Lung (tissue), 12 donors: Measurements from ENCODE around the gene DIP2B. TPM values are rescaled to one million over a fixed set of nuclear protein-coding genes. Genes with fewer than 3 reads are reported as not detected.

ENCODE experiments used
- ATAC-seq: fragments of 200-7000 bp; cut with Tn5 transposase; one replicate; pipeline ENCODE4 v1.9.1; 2020; ENCODE audit warnings: moderate number of reproducible peaks; ENCODE audit not compliant: insufficient read depth, low FRiP score
- DNase-seq, 3 donors: peaks; one replicate each; pipeline ENCODE4 v3.0.0-alpha.2; 2013 to 2017
- H3K27ac ChIP-seq, 2 donors: one replicate each; pipeline ENCODE4 v1.5.1; 2013; ENCODE audit warnings: mild to moderate bottlenecking in 2 of 2, moderate library complexity in 2 of 2, control low read depth in 1 of 2, inconsistent platforms in 1 of 2, low read depth in 1 of 2, low read length in 1 of 2
- H3K27me3 ChIP-seq, 3 donors: one replicate each; pipeline ENCODE4 v1.5.1; 2013; ENCODE audit warnings: low read length in 2 of 3; ENCODE audit not compliant: control insufficient read depth in 3 of 3, insufficient read depth in 3 of 3
- H3K36me3 ChIP-seq, 4 donors: one replicate each; pipeline ENCODE4 v1.5.1; 2013; ENCODE audit warnings: low read length in 4 of 4, mild to moderate bottlenecking in 1 of 4, moderate library complexity in 1 of 4; ENCODE audit not compliant: control insufficient read depth in 4 of 4, insufficient read depth in 4 of 4
- H3K4me1 ChIP-seq, 5 donors: one replicate each; pipeline ENCODE4 v1.5.1; 2013; ENCODE audit warnings: low read length in 5 of 5, mild to moderate bottlenecking in 2 of 5, moderate library complexity in 1 of 5; ENCODE audit not compliant: control insufficient read depth in 5 of 5, insufficient read depth in 5 of 5
- H3K4me3 ChIP-seq: one replicate; pipeline ENCODE4 v1.5.1; 2013; ENCODE audit warnings: mild to moderate bottlenecking, control low read depth, moderate library complexity
- H3K9ac ChIP-seq, 2 donors: one replicate each; pipeline ENCODE4 v1.5.1; 2013; ENCODE audit warnings: low read length in 2 of 2, control low read depth in 1 of 2; ENCODE audit not compliant: insufficient read depth in 1 of 2
- H3K9me3 ChIP-seq, 4 donors: one replicate each; pipeline ENCODE4 v1.5.1; 2013; ENCODE audit warnings: low read length in 3 of 4, mild to moderate bottlenecking in 1 of 4, moderate library complexity in 1 of 4; ENCODE audit not compliant: control insufficient read depth in 4 of 4, insufficient read depth in 3 of 4
- CTCF ChIP-seq: IDR thresholded peaks from 2 replicates; pipeline ENCODE4 v1.5.1; 2012; ENCODE audit warnings: mild to moderate bottlenecking; ENCODE audit errors: control extremely low read depth, extremely low read depth
- WGBS, 2 donors: extraction: QIAGEN DNeasy Blood & Tissue Kit; methylation state at CpG; one replicate each; pipeline ENCODE4 v1.1.7; 2013; 5-methylcytosine and 5-hydroxymethylcytosine counted together
- polyA plus RNA-seq, 2 donors: library from polyadenylated mRNA; stranded (reverse); fragments of 200-250 nt; gene quantifications; one replicate each; pipeline ENCODE4 v1.2.1, GENCODE V29; 2013
- total RNA-seq, 2 donors: library from RNA; depleted of rRNA in 1 of 2; stranded (reverse); fragments of >200 nt in 1 of 2; gene quantifications; one replicate each; pipeline ENCODE4 v1.2.1, GENCODE V29; 2014 to 2021
- donor health status: control.
- donor health status: control.
- donor health status: Bipolar disorder and iron deficiency.
- donor health status: healthy.
- donor health status: DM: yes; HTN: yes; CAD: no.

The DIP2B gene
- total and polyA plus RNA-seq, 4 donors, result 4.2 to 55.8 (median 18.6) TPM

GRCh38 chr12:50525422-50525821 lies 20.6 kb downstream of the DIP2B start:
- H3K27ac ChIP-seq, result no peak overlapping the region
- peaks cover 0 to 7% (median 2%) of the 10 kb centered on the region in 4 donors for H3K36me3 ChIP-seq
- TF ChIP-seq CTCF, result no peak
- 92 to 97% methylated on average over 2 of the region's 2 CpGs for WGBS, 2 donors
- no peak overlapping the region for H3K9ac ChIP-seq
- ATAC-seq (no peak), DNase-seq (no peak)
- no peaks in the 10 kb centered on the region for H3K9me3 ChIP-seq
- no peaks in the 10 kb centered on the region for H3K27me3 ChIP-seq
- H3K4me1 ChIP-seq, result peaks cover 0 to 15% (median 3%) of the 10 kb centered on the region in 5 donors
- no peak overlapping the region for H3K4me3 ChIP-seq

- DNase-seq, result no peak
- Histone ChIP-seq H3K4me3 (no peak overlapping the region), H3K9ac (no peak overlapping the region), H3K4me1 (peaks cover 0 to 9% (median 3%) of the 10 kb centered on the region in 5 donors), H3K36me3 (peaks cover 0 to 7% (median 2%) of the 10 kb centered on the region in 4 donors), H3K9me3 (no peaks in the 10 kb centered on the region), H3K27ac (no peak overlapping the region), H3K27me3 (no peaks in the 10 kb centered on the region)
- no peak for TF ChIP-seq CTCF
- no peak for ATAC-seq
- 97 to 98% methylated on average over 5 of the region's 5 CpGs for WGBS, 2 donors
These were observed 22.6 kb downstream of the DIP2B start for GRCh38 chr12:50527359-50527726.

GRCh38 chr12:50528800-50529199 lies 24.0 kb downstream of the DIP2B start:
- WGBS, 2 donors, result 89 to 98% methylated on average over 1 of the region's 1 CpG
- H3K4me1 ChIP-seq, result peaks cover 0 to 20% (median 3%) of the 10 kb centered on the region in 5 donors
- H3K9me3 ChIP-seq, result no peaks in the 10 kb centered on the region
- H3K27me3 ChIP-seq, result no peaks in the 10 kb centered on the region
- no peak overlapping the region for H3K27ac ChIP-seq
- peaks cover 0 to 7% (median 2%) of the 10 kb centered on the region in 4 donors for H3K36me3 ChIP-seq
- ATAC-seq (no peak), DNase-seq (no peak)
- TF ChIP-seq CTCF, result no peak
- no peak overlapping the region for H3K4me3 ChIP-seq
- no peak overlapping the region for H3K9ac ChIP-seq

- ATAC-seq (no peak), DNase-seq (no peak)
- Histone ChIP-seq H3K9me3 (no peaks in the 10 kb centered on the region), H3K4me3 (no peak overlapping the region), H3K9ac (no peak overlapping the region), H3K27ac (no peak overlapping the region), H3K4me1 (peaks cover 0 to 20% (median 3%) of the 10 kb centered on the region in 5 donors), H3K36me3 (peaks cover 0 to 4% (median 2%) of the 10 kb centered on the region in 4 donors), H3K27me3 (no peaks in the 10 kb centered on the region)
- WGBS, 2 donors, result 81 to 87% methylated on average over 3 of the region's 3 CpGs
- TF ChIP-seq CTCF, result no peak
These were observed 24.6 kb downstream of the DIP2B start for GRCh38 chr12:50529345-50529744.
